HepG2 (cell line): ENCODE data around the gene JTB. TPM values are rescaled to one million over a fixed set of nuclear protein-coding genes. Genes with fewer than 3 reads are reported as not detected.

Experiments used
- ATM ChIP-seq: fragments of 450-650 bp; IDR thresholded peaks from 2 replicates; pipeline ENCODE4 v1.7.1; 2017; ENCODE audit warnings: mild to moderate bottlenecking, borderline replicate concordance
- CCDC6 ChIP-seq: sonication (generic); formaldehyde crosslinking; IDR thresholded peaks from 2 replicates; pipeline ENCODE4 v1.8.1; 2022; ENCODE audit warnings: mild to moderate bottlenecking, missing genetic modification reagents, moderate library complexity
- FOXA1 ChIP-seq, 2 experiments: fragments of 450-650 bp in 1 of 2; sonication (generic) in 1 of 2; formaldehyde crosslinking in 1 of 2; IDR thresholded peaks; 2 replicates each; pipeline versions ENCODE4 v1.4.0 to v1.6.1; 2016 to 2020; ENCODE audit warnings: missing genetic modification reagents in 1 of 2
- HNRNPL ChIP-seq: fragments of 200-400 bp; formaldehyde crosslinking; IDR thresholded peaks from 2 replicates; pipeline ENCODE4 v1.6.1; 2017; ENCODE audit warnings: mild to moderate bottlenecking, low read depth, low read length
- NCOR1 ChIP-seq: fragments of 200-600 bp; sonication (generic); IDR thresholded peaks from 2 replicates; pipeline ENCODE4 v1.7.0; 2017; ENCODE audit warnings: antibody characterized with exemption, low read length, borderline replicate concordance
- NRL ChIP-seq: sonication (generic); formaldehyde crosslinking; IDR thresholded peaks from 2 replicates; pipeline ENCODE4 v1.5.0; 2020; ENCODE audit warnings: missing genetic modification reagents, mild to moderate bottlenecking, moderate library complexity, borderline replicate concordance
- PTBP1 ChIP-seq: fragments of 200-400 bp; formaldehyde crosslinking; IDR thresholded peaks from 2 replicates; pipeline ENCODE4 v1.6.1; 2018; ENCODE audit warnings: low read length, low read depth; ENCODE audit not compliant: poor library complexity, severe bottlenecking
- REPIN1 ChIP-seq: sonication (generic); formaldehyde crosslinking; IDR thresholded peaks from 2 replicates; pipeline ENCODE4 v1.8.0; 2022; ENCODE audit warnings: missing genetic modification reagents, low read depth, mild to moderate bottlenecking, borderline replicate concordance
- RERE ChIP-seq: IDR thresholded peaks from 2 replicates; pipeline ENCODE4 v1.6.1; 2016; ENCODE audit warnings: low read depth, missing genetic modification reagents, missing compliant biosample characterization
- TCF7 ChIP-seq: sonication (generic); IDR thresholded peaks from 2 replicates; pipeline ENCODE4 v1.6.1; 2016; ENCODE audit warnings: antibody characterized with exemption, low read depth
- UBTF ChIP-seq: sonication (generic); formaldehyde crosslinking; IDR thresholded peaks from 2 replicates; pipeline ENCODE4 v1.4.0; 2020; ENCODE audit warnings: mild to moderate bottlenecking, missing genetic modification reagents
- ZNF12 ChIP-seq: sonication (generic); formaldehyde crosslinking; IDR thresholded peaks from 2 replicates; pipeline ENCODE4 v1.5.0; 2020; ENCODE audit warnings: missing genetic modification reagents
- ZNF124 ChIP-seq: sonication (generic); formaldehyde crosslinking; IDR thresholded peaks from 2 replicates; pipeline ENCODE4 v1.4.0; 2020; ENCODE audit warnings: missing genetic modification reagents
- ZNF383 ChIP-seq: sonication (generic); formaldehyde crosslinking; IDR thresholded peaks from 2 replicates; pipeline ENCODE4 v1.4.0; 2020; ENCODE audit warnings: missing genetic modification reagents, mild to moderate bottlenecking, borderline replicate concordance
- ZNF713 ChIP-seq: sonication (generic); formaldehyde crosslinking; IDR thresholded peaks from 2 replicates; pipeline ENCODE4 v1.4.0; 2020; ENCODE audit warnings: mild to moderate bottlenecking, missing genetic modification reagents
- ZNF720 ChIP-seq: sonication (generic); formaldehyde crosslinking; IDR thresholded peaks from 2 replicates; pipeline ENCODE4 v1.4.0; 2020; ENCODE audit warnings: missing genetic modification reagents
- polyA plus RNA-seq, 8 experiments: library from polyadenylated mRNA; depleted of rRNA in 3 of 8; stranded (reverse) in 7 of 8; unstranded in 1 of 8; fragments of >200 nt; fragmentation: Illumina TruSeq in 4 of 8; extraction: Trizol in 4 of 8; gene quantifications; 2 replicates each; pipeline versions ENCODE4 v1.2.1 to v1.2.3, GENCODE V29; 2011 to 2016; ENCODE audit warnings: low read depth in 4 of 8, missing spikeins in 1 of 8, mixed read lengths in 1 of 8; ENCODE audit not compliant: insufficient read depth in 1 of 8
- total RNA-seq, 5 experiments: library from RNA; depleted of rRNA; stranded (reverse); fragments of >200 nt; fragmentation: Illumina TruSeq; extraction: Trizol; gene quantifications; 2 replicates each; pipeline ENCODE4 v1.2.3, GENCODE V29; 2016; ENCODE audit warnings: low read depth in 1 of 5
- TF ChIP-seq, protein P1 (sequence below): sonication (generic); formaldehyde crosslinking; IDR thresholded peaks from 2 replicates; pipeline ENCODE4 v1.4.0; 2020; ENCODE audit warnings: missing genetic modification reagents, mild to moderate bottlenecking, borderline replicate concordance

JTB gene
- total and polyA plus RNA-seq, 2 of the 13 experiments (the other 11 are each of a cell fraction or from before 2014, with no cell fraction given) = 96.7 to 99.2 TPM

DNA sequence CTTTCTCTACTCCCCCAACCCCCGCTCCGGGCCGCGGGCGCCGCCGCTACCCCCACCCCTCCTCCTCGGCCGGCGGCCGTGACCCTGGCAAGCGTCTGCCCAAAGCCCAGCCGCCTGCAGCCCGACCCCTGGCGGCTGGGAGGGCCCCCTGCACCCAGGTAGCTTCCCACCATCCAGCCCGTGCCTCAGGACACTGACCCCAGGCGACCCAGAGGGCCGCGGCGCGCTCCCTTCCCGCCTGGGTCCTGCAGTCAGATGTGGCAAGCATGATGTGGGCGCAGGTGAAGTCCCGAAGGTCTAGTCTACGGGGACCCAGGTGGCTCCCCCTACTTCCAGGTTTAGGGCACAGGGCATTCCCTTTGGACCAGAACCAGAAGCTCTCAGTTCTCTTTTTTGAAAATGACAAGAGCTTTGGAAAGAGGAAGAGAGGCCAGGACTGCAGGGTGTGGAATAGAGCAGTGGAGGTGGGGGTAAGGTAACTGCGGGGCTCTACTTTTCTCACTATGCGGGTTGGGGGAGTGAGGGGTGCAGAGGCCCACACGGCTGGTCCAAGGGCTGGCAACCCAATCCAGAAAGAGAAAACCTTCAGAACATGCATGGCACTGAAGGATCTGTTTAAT is 30.7 kb downstream of the JTB start, which contains the start of gene DENND4B (continued):
- TF ChIP-seq ZNF383 (CRISPR knock-in tag) = no peak
- TF ChIP-seq REPIN1 = peak; percentile 85; the same call in 1 of the 2 replicates
- no peak for TF ChIP-seq ZNF713 (CRISPR knock-in tag)
- TF ChIP-seq ZNF124 (CRISPR knock-in tag) = peak; percentile 63; the same call in 1 of the 2 replicates
- TF ChIP-seq ZNF720 (CRISPR knock-in tag) = no peak
- TF ChIP-seq ATM = no peak
- TF ChIP-seq PTBP1 = peak; percentile 58
- TF ChIP-seq HNRNPL = 0 out of 2 replicates have a peak, but pooled peaks have one; percentile 41
- TF ChIP-seq UBTF (CRISPR knock-in tag) = no peak; the same call in 1 of the 2 replicates
- 0 out of 2 replicates have a peak, but pooled peaks have one; percentile 20 for TF ChIP-seq ZNF12 (CRISPR knock-in tag)
- no peak for TF ChIP-seq FOXA1 (IDR thresholded peaks at IDR 0.05)
- no peak for TF ChIP-seq FOXA1 (CRISPR knock-in tag; IDR thresholded peaks at IDR 0.05)
- no peak for TF ChIP-seq RERE (CRISPR knock-in tag)
- no peak for TF ChIP-seq TCF7
- TF ChIP-seq, protein P1, sequence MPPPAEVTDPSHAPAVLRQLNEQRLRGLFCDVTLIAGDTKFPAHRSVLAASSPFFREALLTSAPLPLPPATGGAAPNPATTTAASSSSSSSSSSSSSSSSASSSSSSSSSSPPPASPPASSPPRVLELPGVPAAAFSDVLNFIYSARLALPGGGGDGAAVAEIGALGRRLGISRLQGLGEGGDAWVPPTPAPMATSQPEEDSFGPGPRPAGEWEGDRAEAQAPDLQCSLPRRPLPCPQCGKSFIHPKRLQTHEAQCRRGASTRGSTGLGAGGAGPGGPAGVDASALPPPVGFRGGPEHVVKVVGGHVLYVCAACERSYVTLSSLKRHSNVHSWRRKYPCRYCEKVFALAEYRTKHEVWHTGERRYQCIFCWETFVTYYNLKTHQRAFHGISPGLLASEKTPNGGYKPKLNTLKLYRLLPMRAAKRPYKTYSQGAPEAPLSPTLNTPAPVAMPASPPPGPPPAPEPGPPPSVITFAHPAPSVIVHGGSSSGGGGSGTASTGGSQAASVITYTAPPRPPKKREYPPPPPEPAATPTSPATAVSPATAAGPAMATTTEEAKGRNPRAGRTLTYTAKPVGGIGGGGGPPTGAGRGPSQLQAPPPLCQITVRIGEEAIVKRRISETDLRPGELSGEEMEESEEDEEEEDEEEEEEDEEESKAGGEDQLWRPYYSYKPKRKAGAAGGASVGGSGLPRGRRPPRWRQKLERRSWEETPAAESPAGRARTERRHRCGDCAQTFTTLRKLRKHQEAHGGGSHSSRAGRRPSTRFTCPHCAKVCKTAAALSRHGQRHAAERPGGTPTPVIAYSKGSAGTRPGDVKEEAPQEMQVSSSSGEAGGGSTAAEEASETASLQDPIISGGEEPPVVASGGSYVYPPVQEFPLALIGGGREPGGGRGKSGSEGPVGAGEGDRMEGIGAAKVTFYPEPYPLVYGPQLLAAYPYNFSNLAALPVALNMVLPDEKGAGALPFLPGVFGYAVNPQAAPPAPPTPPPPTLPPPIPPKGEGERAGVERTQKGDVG (CRISPR knock-in tag) = peak; percentile 36; the same call in 1 of the 2 replicates
- TF ChIP-seq CCDC6 (CRISPR knock-in tag) = no peak
- no peak for TF ChIP-seq NRL (CRISPR knock-in tag)
- TF ChIP-seq NCOR1 = no peak
